Hematopoietic multipotent progenitor cell treated with erythropoietin and hydrocortisone succinate and interleukin-3 and kit ligand, for 6 days (in vitro differentiated cells): Measurements from ENCODE around the gene CES1.
"Not testable (repeated sequence)": the region's sequence is repeated elsewhere in the genome, so short reads cannot be mapped to it uniquely, and the experiment has no call there.

ENCODE experiments used
- DNase-seq: peaks from one replicate; pipeline ENCODE4 v3.0.0-alpha.2; 2015

The CES1 gene

GRCh38 chr16:55782793-55783091 is 50.2 kb downstream of the CES1 start:
- DNase-seq, result not testable (repeated sequence)

DNA sequence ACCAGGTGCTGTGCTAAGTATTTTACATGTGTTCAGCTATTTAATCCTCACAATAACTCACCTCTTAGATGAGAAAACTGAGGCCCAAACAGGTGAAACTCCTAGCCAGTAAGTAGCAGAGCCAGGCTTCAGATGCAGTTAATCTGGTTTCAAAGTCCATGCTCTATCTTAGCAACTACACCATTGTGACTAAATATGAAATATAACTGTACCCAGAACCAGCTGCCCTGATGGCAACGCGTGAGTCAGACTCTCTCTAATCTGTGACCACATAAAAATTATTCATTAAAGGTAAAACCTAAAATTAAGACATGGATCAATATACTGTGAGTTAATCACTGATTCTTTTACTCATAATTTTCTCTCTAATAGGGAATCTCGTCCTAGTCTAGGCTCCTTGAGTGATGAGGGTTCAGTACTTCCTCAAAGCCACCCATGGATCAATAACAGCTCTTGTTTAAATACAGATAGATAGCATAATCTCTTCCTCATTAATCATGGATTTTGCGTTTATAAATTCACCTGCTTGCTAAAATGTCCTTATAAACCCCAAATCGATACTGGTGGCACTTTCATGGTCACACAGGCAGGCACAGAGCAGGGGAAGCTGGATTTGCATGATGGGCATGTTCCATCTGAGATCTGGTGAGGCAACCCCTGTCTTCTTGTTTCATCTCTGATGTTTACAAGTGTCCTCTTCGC is 50.7 kb downstream of the CES1 start:
- not testable (repeated sequence) for DNase-seq

DNA sequence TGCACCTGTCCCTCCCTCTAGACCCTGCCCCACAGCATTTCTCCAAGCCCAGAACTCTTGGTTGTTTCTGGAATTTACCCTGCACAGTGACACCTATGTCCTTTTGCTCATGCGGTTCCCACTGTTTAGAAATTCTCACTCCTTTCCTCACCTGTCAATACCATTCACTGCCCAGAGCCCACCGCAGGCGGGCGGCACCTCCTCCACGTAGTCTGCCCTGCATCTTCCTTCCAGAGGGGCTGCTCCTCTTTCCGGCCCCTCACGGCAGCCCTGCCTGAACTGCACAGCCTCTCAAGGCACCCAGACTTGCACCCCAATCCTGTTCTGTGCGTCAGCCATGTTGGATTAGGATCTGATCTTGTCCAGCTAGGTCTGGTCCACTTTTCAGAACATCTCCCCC is 51.4 kb downstream of the CES1 start:
- not testable (repeated sequence) for DNase-seq

- not testable (repeated sequence) for DNase-seq
Observed at GRCh38 chr16:55780095-55780407, 52.8 kb downstream of the CES1 start.

DNA sequence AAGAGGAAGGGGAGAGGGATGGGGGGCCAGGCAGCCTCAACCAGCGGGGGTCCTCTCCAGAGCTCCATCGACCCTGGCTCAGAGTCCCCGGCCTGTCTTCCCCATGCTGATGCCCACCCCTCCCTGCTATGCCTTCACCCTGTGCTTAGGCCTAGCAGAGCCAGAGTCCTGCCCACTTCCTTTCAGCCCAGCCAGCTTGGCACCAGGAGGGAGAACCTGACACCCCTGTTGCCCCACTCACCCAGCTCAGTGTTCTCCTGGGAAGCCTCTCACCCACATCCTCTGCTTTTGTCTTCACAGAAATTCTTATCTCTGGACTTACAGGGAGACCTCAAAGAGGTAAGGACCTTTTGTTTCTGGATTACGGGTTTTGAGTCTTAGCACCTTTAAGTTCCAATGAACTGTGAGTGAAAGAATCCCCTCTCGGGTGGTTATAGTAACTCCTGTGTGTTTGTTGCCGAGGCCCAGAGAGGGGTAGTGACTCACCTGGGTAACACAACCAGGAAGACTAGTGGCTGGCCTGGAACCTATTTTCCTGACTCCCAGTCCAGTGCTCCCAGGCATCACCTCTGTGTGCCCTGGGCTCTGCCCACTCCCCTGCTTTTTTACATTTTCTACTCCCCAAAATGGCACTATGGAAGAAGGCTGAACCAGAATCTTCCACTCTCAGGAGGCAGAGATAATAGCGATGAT is 53.3 kb downstream of the CES1 start:
- DNase-seq, result no peak

- no peak for DNase-seq
Observed at GRCh38 chr16:55778757-55779156, 54.1 kb downstream of the CES1 start.

- DNase-seq, result no peak
Observed at GRCh38 chr16:55775857-55776256, 57.0 kb downstream of the CES1 start.

DNA sequence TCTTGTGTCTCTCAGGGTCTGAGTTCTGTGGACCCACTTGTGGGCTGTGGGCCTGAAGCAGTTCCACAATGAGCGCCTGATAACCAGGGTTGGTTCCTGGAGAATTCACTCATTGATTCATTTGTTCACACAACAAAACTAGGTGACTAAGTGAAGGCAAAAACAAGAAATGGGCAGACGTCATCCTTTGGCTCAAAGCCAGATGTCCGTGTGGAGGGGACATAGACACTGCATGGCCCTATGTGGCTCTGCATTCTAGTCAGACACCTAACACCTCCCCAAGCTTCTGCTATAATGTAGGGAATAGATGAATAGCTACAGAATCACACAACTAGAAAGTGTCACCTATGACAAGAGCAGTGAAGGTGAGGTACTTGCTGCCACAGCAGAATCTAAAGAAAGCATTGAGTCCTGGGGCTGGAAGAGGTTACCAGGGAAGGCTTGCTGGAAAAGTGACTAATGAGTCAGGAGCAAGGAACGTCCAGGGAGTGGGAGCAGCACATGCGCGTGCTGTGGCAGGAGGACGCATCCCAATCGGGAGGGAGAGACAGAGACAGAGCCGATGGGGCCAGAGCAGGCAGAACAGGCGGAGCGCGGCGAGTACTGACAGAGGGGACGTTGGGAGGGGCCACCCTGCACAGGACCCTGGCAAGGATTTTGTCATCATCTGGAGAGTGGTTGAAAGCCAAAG is 58.9 kb downstream of the CES1 start:
- DNase-seq, result no peak

DNA sequence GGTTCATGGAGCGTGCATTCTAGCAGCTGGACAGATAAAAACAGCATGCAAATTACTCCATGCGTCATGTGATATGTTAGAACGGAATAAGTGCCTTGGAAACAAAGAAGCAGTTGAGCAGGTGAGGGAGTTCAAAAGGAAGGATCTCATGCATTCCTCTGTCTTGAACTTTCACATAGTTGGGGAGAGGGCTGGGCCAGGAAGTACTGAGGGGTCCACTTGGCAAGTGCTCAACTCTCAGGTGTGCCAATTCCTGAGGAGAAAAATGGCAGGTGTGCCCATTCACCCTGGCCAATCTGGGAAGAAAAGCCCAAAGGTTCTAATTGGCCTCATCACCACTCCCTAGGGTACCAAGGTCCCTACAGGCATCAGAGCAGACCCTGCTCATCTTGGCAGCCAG is 67.7 kb downstream of the CES1 start:
- DNase-seq, result no peak

GRCh38 chr16:55760310-55761001 is 72.4 kb downstream of the CES1 start:
- no peak for DNase-seq

DNA sequence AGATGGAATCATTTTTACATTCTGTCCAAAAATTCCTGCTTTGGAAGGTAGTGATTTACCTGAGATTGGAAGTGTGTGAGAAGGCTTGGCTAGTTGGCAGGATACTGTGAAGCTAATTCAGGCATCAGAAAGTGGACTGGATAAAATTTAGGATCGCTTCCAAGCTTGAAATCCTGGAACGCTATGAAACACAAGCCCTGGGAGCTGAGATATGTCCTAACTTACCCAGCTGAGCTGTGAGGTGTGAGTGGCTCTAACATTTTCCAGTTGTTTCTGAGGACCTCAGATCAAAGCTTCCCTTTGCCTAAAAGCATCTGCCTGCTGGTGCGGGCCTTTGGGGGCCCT is 73.0 kb downstream of the CES1 start:
- not testable (repeated sequence) for DNase-seq

GRCh38 chr16:55757595-55758527 is 75.0 kb downstream of the CES1 start:
- DNase-seq, result not testable (repeated sequence)

DNA sequence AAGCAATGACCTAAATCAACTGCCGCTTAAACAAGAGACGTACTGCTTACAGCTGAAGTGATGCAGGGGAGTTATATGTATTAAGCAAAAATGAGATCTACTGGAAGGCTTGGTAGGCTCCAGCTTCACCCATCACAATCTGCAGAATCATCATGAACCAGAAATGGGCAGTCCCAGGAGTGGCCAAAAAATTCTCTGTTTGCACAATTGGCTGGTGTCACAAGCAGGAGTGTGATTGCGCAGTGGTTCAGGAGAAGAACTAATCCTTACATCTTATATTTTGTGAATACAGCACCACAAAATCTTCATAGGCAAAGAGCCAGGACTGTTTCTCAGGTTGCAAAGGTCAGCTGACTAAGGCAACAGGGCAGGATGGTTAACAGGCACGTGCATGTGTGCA is 75.9 kb downstream of the CES1 start:
- peak; percentile 11 for DNase-seq

DNA sequence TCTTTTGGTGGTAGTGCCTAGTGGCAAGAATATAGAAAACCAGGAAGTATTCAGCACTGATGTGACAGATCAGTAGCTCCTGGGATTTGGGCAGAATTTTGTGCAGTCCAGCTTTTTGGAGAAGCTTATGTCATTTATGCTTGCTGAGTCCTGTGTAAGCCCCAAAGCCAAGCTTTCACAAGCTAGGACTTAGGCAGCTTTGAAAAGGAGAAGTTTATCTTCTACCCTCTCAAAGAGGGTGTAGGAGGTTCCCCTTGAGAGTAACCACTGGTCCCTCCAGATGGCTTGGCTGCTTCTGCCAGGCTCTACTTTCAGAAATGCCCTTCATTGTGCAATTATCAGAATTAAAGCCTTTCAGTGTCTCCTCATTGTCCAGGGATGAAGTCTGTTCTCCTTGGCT is 78.8 kb downstream of the CES1 start:
- peak; percentile 32 for DNase-seq

DNA sequence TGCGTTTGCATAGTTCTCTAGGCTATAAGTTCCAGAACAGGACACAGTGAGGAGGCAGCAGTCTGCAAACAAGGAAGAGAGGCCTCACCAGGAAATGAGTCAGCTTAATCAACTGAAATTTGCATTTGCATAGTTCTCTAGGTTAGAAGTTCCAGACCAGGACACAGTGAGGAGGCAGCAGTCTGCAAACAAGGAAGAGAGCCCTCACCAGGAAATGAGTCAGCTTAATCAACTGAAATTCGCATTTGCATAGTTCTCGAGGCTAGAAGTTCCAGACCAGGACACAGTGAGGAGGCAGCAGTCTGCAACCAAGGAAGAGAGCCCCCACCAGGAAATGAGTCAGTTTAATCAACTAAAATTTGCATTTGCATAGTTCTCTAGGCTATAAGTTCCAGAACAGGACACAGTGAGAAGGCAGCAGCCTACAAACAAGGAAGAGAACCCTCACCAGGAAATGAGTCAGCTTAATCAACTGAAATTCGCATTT is 79.7 kb downstream of the CES1 start:
- peak; percentile 13 for DNase-seq
